ENCODE data around the gene KBTBD8. TPM values are rescaled to one million over a fixed set of nuclear protein-coding genes. Genes with fewer than 3 reads are reported as not detected.
A peak's percentile ranks its signal among the peaks of the same experiment; 100 is the strongest.

KBTBD8 gene
- total and polyA plus RNA-seq, 9 of the 15 experiments (the other 6 are each of a cell fraction or from before 2014, with no cell fraction given), result 2.7 to 9.1 (median 5.6) TPM

DNA sequence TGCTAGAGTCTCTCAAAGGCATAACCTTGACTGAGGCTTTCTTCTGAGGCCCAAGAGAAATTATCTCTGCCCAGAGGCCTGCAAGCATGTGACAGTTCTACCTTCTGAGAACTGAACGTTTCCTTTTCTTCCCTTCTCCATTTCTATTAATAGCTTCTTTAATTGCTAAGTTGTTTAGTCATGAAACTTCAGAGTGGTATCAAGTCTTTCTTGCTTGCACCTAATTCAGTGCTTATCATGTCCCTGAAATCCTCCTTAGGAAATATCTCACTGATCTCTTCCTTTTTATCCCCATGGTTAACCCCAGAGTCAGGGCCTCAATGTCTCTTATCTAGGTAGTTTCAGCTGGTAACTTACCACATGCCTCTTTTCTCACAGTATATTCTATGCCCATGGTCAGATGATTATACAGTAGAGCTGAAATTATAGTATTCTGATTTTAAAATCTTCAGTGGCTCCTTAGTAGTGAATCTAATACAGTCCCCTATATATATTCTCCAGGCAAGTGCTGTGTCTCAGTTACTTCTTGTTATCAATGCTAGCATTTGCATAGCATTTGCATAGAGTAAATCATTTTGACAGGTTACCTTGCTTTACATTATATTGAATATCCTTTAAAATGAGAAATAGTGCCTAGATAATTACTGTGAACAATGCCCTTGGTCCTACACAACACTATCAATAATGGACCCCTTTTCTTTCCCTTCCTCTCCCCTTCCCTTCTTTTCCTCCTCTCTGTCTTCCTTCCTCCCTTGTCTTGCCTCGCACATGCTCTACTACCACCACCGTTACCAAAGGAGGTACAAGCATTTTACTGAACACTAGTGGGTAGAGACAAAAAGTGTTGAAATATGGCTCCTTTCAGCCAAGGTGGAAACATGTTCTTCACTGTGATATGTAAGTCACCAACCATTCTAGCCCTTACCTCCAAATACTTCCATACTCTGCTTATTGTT is 33.0 kb downstream of the KBTBD8 start (continued):
- TF ChIP-seq, protein P1, sequence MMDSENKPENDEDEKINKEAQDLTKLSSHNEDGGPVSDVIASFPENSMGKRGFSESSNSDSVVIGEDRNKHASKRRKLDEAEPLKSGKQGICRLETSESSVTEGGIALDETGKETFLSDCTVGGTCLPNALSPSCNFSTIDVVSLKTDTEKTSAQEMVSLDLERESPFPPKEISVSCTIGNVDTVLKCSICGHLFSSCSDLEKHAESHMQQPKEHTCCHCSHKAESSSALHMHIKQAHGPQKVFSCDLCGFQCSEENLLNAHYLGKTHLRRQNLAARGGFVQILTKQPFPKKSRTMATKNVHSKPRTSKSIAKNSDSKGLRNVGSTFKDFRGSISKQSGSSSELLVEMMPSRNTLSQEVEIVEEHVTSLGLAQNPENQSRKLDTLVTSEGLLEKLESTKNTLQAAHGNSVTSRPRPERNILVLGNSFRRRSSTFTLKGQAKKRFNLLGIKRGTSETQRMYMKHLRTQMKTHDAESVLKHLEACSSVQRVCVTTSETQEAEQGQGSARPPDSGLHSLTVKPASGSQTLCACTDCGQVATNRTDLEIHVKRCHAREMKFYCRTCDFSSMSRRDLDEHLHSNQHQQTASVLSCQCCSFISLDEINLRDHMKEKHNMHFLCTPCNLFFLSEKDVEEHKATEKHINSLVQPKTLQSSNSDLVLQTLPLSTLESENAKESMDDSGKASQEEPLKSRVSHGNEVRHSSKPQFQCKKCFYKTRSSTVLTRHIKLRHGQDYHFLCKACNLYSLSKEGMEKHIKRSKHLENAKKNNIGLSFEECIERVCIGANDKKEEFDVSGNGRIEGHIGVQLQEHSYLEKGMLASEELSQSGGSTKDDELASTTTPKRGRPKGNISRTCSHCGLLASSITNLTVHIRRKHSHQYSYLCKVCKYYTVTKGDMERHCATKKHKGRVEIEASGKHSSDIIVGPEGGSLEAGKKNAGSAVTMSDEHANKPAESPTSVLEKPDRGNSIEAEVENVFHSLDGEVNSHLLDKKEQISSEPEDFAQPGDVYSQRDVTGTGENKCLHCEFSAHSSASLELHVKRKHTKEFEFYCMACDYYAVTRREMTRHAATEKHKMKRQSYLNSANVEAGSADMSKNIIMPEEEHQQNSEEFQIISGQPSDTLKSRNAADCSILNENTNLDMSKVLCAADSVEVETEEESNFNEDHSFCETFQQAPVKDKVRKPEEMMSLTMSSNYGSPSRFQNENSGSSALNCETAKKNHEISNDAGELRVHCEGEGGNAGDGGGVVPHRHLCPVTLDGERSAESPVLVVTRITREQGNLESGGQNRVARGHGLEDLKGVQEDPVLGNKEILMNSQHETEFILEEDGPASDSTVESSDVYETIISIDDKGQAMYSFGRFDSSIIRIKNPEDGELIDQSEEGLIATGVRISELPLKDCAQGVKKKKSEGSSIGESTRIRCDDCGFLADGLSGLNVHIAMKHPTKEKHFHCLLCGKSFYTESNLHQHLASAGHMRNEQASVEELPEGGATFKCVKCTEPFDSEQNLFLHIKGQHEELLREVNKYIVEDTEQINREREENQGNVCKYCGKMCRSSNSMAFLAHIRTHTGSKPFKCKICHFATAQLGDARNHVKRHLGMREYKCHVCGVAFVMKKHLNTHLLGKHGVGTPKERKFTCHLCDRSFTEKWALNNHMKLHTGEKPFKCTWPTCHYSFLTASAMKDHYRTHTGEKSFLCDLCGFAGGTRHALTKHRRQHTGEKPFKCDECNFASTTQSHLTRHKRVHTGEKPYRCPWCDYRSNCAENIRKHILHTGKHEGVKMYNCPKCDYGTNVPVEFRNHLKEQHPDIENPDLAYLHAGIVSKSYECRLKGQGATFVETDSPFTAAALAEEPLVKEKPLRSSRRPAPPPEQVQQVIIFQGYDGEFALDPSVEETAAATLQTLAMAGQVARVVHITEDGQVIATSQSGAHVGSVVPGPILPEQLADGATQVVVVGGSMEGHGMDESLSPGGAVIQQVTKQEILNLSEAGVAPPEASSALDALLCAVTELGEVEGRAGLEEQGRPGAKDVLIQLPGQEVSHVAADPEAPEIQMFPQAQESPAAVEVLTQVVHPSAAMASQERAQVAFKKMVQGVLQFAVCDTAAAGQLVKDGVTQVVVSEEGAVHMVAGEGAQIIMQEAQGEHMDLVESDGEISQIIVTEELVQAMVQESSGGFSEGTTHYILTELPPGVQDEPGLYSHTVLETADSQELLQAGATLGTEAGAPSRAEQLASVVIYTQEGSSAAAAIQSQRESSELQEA (IDR thresholded peaks at IDR 0.05; ENCODE audit: low read depth), result no peak
- TF ChIP-seq ZNF507 (tag; conservative IDR thresholded peaks at IDR 0.05), result no peak
- peak; percentile 77 for TF ChIP-seq CBFA2T2 (conservative IDR thresholded peaks at IDR 0.05)
- TF ChIP-seq E2F4 (CRISPR knock-in tag; IDR thresholded peaks at IDR 0.05; ENCODE audit: low read depth), result no peak
- peak; percentile 86 for TF ChIP-seq MEF2A (IDR thresholded peaks at IDR 0.05; ENCODE audit: control insufficient read depth, low read depth, low read length)
- peak; percentile 69 for TF ChIP-seq SMARCE1 (IDR thresholded peaks at IDR 0.05)
- no peak for TF ChIP-seq GABPA (tag; conservative IDR thresholded peaks at IDR 0.05; ENCODE audit: low read depth)
- TF ChIP-seq ZNF134 (CRISPR knock-in tag; conservative IDR thresholded peaks at IDR 0.05), result no peak
- TF ChIP-seq PHTF2 (CRISPR knock-in tag; IDR thresholded peaks at IDR 0.05), result no peak
- TF ChIP-seq PRDM10 (IDR thresholded peaks at IDR 0.05; ENCODE audit: partially characterized antibody), result no peak
- peak; percentile 54; the same call in 1 of the 2 replicates for TF ChIP-seq ZNF239 (CRISPR knock-in tag; IDR thresholded peaks at IDR 0.05)
- TF ChIP-seq MAFK (IDR thresholded peaks at IDR 0.05; ENCODE audit: low read length), result no peak
- TF ChIP-seq SMAD4 (CRISPR knock-in tag; conservative IDR thresholded peaks at IDR 0.05), result peak; percentile 57
- peak; percentile 15; the same call in 1 of the 2 replicates for TF ChIP-seq CREB1 (IDR thresholded peaks at IDR 0.05)
- no peak for TF ChIP-seq CREB1 (CRISPR knock-in tag; IDR thresholded peaks at IDR 0.05)
